ENCODE data around the gene ACVR1.

The ACVR1 gene

DNA sequence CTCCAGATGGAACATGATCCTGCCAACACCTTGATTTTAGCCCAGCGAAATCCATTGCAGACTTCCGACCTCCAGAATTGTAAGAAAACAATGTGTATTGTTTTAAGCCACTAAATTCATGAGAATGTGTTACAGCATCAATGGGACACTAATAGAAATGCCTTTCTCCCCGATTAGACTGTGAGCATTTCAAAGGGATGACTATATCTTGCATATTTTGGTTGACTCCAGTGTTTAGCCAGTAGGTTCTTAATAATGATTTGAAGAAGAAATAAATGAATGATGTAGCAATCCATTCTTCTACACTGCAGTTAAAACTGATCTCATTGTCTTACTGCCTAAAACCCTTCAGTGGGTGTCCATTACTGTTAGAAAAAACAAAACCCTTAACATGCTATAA lies 180.1 kb downstream of the ACVR1 start:
- DNase-seq = peak; percentile 22
- Histone ChIP-seq H3K27me3 (replicated peaks) (no peaks in the 10 kb centered on the region), H3K36me3 (replicated peaks) (no peaks in the 10 kb centered on the region), H3K4me3 (ENCODE audit: low read depth, low read length) (no peak overlapping the region), H3K27ac (no peak overlapping the region)
- in situ Hi-C loops (cut with HindIII; ENCODE audit: low pct_ligation_motif_present, low sequenced_read_pairs) = no loop called here
- TF ChIP-seq, protein P1, sequence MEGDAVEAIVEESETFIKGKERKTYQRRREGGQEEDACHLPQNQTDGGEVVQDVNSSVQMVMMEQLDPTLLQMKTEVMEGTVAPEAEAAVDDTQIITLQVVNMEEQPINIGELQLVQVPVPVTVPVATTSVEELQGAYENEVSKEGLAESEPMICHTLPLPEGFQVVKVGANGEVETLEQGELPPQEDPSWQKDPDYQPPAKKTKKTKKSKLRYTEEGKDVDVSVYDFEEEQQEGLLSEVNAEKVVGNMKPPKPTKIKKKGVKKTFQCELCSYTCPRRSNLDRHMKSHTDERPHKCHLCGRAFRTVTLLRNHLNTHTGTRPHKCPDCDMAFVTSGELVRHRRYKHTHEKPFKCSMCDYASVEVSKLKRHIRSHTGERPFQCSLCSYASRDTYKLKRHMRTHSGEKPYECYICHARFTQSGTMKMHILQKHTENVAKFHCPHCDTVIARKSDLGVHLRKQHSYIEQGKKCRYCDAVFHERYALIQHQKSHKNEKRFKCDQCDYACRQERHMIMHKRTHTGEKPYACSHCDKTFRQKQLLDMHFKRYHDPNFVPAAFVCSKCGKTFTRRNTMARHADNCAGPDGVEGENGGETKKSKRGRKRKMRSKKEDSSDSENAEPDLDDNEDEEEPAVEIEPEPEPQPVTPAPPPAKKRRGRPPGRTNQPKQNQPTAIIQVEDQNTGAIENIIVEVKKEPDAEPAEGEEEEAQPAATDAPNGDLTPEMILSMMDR (IDR thresholded peaks at IDR 0.05; ENCODE audit: low read depth, low read length, missing control alignments) = no peak

GRCh38 chr2:157692768-157693167 lies 183.4 kb downstream of the ACVR1 start:
- no peaks in the 10 kb centered on the region for H3K36me3 ChIP-seq (replicated peaks)
- H3K27ac ChIP-seq = no peak overlapping the region
- TF ChIP-seq, protein P1 (IDR thresholded peaks at IDR 0.05; ENCODE audit: low read depth, low read length, missing control alignments) = no peak
- peak; percentile 88 for DNase-seq
- no peak overlapping the region for H3K4me3 ChIP-seq (ENCODE audit: low read depth, low read length)
- H3K27me3 ChIP-seq (replicated peaks) = no peaks in the 10 kb centered on the region
- in situ Hi-C loops (cut with HindIII; ENCODE audit: low pct_ligation_motif_present, low sequenced_read_pairs) = no loop called here

- no peak for DNase-seq
- in situ Hi-C loops (cut with HindIII; ENCODE audit: low pct_ligation_motif_present, low sequenced_read_pairs) = no loop called here
- Histone ChIP-seq H3K27ac (no peak overlapping the region), H3K4me3 (ENCODE audit: low read depth, low read length) (no peak overlapping the region), H3K36me3 (replicated peaks) (no peaks in the 10 kb centered on the region), H3K27me3 (replicated peaks) (no peaks in the 10 kb centered on the region)
- TF ChIP-seq, protein P1 (IDR thresholded peaks at IDR 0.05; ENCODE audit: low read depth, low read length, missing control alignments) = no peak
Measured at GRCh38 chr2:157691695-157692094, 184.4 kb downstream of the ACVR1 start.

DNA sequence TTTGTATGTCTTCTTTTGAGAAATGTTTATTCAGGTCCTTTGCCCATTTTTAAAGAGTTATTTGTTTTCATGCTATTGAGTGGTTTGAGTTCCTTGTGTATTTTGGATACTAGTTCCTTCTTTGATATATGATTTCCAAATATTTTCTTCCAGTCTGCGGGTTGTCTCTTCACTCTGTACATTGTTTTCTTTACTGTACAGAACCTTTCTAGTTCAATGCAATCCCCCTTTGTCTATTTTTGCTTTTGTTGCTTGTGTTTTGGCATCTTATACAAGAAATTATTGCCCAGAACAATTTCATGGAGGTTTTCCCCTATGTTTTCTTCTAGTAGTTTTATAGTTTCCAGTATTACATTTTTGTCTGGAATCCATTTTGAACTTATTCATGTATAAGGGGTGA lies 185.0 kb downstream of the ACVR1 start:
- Histone ChIP-seq H3K27me3 (replicated peaks) (no peaks in the 10 kb centered on the region), H3K27ac (no peak overlapping the region), H3K4me3 (ENCODE audit: low read depth, low read length) (no peak overlapping the region), H3K36me3 (replicated peaks) (no peaks in the 10 kb centered on the region)
- DNase-seq = no peak
- TF ChIP-seq, protein P1 (IDR thresholded peaks at IDR 0.05; ENCODE audit: low read depth, low read length, missing control alignments) = no peak
- in situ Hi-C loops (cut with HindIII; ENCODE audit: low pct_ligation_motif_present, low sequenced_read_pairs) = no loop called here
